HG02981 (cell line): ENCODE results near the gene INSYN2A.

ENCODE experiments used
- ATAC-seq: cut with Tn5 transposase; IDR thresholded peaks from one replicate; pipeline ENCODE4 v1.9.1; 2021; ENCODE audit warnings: mild to moderate bottlenecking, moderate library complexity; ENCODE audit not compliant: unreplicated experiment

INSYN2A gene, protein sequence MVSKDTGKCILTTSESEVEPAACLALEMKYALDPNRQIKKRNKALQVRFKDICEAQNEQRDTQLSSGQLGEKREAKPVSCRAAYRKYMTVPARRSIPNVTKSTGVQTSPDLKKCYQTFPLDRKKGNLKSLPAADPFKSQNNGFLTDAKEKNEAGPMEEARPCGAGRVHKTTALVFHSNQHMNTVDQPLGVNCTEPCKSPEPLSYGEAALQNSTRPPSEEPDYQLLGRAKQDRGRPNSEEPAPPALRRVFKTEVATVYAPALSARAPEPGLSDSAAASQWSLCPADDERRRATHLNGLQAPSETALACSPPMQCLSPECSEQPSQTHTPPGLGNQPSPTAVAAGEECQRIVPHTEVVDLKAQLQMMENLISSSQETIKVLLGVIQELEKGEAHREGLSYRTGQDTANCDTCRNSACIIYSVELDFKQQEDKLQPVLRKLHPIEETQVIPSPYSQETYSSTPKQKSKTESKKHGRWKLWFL

DNA sequence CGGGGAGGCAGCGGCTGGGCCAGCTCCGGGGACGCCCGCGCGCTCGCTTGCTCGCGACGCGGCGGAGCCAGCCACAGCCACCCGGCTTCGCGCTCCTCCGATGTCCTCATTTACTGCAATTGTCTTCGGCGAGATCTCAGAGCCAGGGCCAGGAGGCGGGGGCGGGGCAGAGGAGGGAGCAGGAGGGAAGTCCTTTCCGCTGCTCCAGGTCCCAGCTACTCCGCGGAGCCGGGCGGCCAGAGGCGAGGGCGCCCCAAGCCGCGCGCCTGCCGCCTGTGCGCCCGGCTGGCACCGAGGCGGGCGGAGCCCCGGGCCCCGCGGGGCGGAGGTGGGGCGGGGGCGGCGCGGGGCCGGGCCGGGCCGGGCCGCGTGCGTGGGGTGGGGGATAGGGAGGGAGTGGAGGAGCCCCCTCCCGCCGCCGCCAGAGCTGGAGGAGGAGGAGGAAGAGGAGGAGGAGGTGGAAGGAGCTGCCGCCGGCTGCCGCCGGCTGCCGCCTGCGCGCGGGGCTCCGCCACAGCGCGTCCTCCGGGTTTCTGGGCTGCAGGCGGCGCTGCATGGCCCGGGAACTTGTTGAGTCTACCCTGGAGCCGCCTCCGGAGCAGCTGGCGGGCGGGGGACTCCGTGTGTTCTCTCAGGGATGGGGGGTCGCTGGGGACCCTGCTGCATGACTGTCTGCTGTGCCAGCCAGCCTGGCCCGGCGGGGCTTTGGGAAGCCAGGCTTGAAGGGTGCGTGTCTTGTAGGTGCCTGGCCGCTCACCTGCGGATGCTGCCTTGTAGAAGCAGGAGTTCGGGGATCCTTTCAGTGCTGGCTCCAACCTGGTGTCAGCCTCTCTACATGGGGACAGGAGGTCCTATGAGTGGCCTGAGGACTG, at the start of gene INSYN2A:
INSYN2A (minus strand) TSS at position 310 of the 872 bp plus-strand sequence. CDS start 20,196 bp downstream, outside the sequence.
- ATAC-seq = no peak

DNA sequence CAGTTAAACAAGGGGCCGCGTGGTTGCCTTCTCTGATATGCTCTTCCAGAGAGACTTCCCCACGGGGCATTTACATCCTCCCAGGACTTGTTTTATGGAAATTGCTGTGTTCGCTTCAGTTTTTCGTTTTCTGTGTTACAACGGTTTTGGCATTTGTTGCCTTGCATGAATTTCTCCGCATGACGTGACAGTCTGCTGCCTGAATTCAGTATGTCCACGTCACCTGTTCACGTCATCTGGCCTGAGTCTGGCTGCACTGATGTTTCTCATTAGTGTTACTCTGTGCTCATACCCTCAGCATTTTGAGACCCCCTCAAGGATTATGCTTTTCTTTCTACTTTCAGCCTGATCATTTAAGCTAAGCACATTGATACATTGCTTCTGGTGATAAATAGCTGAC, 49.1 kb upstream of the INSYN2A start:
- ATAC-seq = no peak

DNA sequence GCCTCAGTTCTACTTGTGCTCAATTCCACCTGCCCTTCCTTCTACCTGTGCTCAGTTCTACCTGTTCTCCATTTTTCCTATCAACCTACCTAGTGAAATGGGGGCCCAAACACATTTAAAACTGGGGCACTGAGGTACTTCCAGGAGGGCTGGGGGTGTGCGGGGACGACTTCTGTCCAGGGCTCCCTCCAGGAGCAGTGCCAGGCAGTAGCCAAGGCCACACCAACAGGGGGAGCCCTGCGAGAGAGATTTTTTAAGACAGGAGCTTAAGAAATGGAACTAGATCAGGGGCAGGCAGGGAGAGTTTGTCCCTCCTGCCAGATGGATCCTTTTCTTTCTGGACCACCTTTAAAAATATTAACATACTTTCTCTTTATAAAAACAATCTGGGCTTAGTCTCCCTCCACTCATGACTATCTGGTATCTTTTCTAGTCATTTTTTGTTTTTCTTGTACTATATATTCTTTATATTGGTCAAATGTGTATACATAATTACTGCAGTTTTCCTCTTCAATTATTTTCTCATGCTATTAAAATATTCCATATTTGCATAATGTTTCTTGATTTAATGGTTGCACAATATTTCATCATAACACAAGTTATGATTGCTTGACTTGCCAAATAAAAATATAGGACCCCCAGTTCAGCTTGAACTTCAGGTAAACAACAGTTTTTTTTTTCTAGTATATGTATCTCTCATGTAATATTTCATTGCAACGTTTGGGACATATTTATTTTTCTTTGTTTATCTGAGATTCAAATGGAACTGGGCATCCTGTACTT, 47.3 kb upstream of the INSYN2A start:
- no peak for ATAC-seq

DNA sequence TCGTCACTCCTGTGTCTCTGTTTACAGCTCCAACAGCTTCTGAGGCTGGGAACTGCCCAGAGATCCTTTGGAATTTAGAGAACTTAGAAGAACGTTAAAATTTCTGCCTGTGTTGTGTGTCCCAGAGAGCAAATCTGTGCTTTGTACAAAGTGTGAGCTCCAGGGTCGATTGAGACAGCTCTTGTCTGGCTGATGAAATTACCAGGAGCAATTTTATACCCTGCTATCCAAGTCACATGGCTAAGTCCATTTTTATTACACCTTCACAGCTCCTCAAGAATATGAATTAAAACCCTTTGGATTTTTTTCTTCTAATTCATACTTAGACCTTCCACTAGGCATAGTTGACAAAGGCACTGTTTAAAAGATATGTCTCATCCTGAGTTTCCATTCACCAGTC, 46.5 kb upstream of the INSYN2A start:
- no peak for ATAC-seq

DNA sequence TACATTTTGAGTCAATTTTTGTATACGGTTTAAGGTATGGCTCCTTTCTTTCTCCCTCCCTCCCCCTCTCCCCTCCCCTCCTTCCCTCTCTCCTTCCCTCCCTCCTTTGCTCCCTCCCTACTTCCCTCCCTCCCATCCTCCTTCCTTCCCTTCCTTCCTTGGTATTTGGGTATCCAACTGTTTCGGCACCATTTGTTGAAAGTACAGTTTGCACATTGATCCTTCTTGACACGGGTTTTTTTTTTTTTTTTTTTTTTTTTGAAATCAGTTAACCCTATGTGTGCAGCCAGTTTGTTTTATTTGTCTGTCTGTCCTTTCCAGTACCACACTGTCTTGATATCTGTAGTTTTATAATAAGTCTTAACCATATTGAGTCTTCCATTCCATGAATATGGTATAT, 39.9 kb upstream of the INSYN2A start:
- ATAC-seq = no peak

DNA sequence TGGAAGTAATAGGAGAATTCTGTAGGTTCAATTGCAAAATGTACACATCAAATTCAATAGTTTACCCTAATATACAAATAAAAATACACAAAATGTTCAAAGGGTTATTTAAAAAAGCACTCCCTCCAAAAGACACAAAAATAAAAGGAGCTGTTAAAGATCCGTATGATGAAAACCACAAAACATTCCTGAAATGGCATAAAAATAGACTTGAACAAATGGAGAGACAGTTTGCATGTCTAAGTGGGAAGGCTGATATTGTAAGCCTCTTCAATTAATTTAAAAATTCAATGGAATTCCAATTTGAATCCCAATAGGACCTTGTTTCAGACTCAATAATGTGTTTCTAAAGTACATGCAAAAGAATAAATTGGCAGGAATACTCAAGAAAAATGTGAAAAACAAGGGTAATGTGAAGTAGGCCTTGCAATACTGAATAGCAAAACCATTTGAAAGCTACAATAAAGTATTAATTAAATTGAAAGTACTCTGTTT, 38.0 kb upstream of the INSYN2A start:
- no peak for ATAC-seq

DNA sequence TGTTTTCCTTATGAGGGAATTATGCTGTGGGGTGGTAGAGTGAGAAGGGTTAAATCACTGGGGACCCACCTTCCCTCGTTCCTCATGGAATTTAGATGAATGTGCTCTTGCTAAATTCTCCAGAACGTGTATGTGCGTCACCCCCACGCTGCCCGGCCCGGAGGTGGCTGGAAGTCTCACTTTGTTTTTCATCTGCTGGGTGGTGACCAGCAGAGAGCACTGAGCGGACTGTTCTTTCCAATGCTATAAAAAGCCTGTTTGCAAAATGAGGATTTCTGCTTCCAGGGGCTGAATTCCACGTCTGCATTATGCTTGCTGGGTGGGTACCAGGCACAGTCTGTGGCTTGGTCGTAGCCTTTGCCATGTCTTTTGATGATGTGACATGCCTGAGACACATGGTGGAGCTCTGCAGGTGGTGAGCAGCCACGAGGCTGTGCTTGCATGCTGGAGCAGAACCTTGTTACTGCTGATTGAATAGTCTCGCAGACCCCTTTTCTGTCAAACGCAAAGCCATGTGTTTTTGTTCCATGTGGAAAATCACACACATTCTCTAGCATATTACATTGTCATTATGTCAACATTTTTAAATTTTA, 31.9 kb upstream of the INSYN2A start:
- ATAC-seq = no peak

DNA sequence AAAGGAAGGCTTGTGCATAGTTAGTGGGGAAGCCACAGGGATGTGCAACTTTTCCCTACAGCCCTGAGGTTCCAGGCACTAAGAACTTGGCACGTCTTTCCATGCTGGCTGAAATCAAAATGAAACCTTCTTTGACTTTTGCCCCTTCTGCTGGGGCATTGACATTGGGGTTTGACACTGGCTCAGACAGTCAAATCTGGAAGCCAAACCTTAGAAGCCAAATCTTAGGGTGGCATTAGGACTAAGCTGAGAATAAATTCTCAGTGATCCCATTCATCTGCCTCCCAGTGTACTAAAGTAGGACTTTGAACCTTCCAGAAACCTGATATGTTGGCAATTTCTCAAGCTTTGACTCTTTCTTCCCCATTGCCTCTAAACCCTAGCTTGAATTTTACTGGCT, 31.3 kb upstream of the INSYN2A start:
- ATAC-seq = no peak

DNA sequence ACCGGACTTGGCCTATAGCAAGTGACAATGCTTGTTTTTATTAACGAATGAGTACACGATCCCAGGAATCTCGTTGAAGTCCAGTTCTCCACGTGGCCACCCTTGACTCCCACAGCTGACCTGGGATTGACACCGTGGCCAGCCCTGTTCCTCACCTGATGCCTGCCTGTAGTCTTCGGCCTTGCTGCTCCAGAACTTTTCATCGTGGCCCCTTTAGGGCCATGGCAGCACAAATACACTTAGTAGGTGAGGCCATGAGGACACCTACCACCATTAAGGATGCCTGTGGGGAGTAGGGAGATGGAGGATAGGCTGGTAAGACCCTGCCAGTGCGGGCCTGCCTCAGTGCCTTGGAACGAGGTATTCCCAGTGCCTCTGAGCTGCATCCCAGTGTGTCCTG, 30.6 kb upstream of the INSYN2A start:
- no peak for ATAC-seq

DNA sequence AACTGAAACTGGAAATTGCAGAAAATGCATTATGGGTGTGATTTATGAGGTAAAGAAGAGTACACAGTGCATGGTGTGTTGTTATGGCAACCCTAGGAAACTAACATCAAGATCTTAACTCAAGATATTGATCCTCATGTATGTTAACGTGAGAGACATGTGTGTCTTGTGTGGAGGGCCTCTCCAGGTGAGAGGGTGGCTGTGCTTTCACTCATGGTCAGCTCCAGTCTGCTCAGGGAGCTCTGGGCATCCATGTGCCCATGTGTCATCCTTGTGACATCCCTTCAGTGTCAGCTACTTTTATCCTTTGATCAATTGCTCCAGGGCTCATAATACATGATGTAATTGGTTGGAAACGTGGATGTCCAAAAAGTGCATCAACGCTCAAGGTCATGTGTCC, 24.9 kb upstream of the INSYN2A start:
- ATAC-seq = no peak

DNA sequence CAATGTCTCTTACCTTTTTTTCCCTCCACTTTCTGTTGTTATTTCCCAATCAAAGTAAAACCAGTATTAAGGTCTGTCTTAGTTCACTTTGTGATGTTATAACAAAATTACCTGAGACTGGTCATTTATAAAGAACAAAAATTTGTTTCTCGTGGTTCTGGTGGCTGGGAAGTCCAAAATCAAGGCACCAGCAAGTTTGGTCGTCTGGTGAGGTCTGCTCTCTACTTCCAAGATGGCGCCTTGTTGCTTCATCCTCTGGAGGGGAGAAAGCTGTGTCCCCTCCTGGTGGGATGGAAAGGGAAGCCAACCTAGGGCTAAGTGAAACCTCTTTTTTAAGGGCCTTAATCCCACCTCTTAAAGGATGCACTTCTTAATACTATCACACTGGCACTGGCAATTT, 22.3 kb upstream of the INSYN2A start:
- no peak for ATAC-seq

DNA sequence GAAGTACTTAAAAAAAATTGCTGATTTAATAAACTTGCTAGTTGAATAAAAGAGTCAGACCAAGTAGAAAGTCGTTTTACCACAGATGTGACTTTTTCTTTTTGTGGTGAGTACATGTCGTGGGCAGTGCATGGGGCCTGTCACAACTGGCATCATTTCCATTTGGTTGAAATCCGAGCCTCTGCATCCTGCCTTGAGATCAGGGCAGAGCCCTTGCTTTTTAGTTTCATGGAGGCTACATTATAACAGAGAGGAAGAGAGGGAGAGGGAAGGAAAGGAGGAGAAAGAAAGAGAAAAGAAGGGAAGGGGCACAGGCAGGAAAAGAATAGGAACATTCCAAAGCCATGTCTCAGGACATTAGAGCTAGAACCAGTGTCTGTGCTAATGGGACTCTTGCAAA, 20.4 kb upstream of the INSYN2A start:
- no peak for ATAC-seq

DNA sequence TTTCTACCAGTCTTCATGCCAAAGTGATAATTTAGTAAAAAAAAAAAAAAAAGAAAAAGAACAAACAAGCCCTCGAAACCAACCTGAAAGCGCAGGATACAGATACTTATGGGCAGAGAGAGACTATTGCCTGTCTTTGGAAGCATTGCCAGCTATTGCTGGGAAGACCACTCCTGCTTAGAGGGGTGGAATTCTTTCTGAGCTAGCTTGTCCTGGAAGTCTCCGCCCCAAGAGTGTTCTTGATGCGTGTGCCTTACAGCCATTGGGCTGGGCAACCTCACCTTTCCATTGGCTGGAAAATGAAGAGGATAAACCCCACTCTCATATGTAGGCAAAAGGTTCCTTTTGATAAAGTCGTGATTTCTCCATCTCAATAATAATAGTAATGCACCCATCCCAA, 19.9 kb upstream of the INSYN2A start:
- no peak for ATAC-seq

DNA sequence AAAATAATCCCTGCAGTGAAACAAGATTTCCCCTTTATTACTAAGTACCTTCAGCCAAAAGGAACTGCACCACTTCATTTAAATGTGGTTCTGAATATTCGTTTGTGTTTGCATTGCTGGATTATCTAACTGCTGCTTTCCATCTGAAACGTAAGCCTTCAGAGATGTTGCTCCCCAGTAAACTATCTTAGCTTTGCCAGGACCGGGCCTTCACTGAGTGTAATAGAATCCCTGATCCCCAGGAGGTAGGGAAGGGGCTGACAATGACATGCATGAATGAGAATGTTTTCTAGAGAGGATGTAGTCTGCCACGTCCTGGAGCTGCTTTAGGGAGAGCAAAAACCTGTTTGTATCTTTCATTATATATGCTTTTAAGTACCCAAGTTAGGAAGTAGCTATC, 19.5 kb upstream of the INSYN2A start:
- no peak for ATAC-seq

DNA sequence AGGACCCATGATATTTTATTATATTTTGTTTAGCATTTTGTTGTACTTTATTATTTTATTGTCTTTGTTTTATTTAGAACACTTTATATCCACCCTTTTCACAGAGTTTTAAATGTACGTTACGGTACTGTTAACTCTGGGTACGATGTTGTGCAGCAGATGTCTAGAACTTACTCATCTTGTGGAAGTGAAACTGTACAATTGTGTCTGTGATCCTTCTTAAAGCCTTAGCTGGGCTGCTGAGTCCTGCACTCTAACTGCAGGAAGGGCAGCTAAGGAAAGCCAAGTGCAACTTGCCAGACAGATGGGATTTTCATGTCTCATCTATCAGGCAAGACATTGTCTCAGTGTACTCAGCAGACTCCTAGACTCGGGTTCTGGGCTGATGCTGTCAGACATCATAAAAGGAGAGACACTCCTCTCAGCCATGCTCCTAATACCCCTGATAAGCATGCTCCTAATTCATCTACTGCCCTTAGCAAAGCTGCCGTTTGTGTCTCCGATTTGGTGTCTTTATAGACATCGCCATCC, 14.6 kb upstream of the INSYN2A start:
- ATAC-seq = no peak

DNA sequence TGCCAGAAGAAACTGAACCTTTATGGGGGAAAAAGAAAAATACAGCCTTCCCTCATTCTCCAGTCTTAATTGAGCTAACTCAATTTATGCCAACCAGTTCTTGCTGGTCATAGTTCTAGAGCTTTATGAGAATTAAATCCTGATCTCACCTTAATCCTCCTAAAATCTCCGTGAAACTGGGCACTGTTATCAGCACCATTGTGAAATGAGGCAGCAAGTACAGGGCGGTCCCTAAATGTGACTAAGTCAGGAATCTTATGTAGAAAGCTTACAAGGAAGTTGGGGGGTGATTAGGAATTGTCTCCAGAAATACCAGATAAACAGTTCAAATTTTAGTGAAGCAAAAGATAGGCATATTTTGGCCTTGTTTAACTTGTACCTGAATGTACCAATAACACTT, 10.7 kb upstream of the INSYN2A start:
- ATAC-seq = no peak

DNA sequence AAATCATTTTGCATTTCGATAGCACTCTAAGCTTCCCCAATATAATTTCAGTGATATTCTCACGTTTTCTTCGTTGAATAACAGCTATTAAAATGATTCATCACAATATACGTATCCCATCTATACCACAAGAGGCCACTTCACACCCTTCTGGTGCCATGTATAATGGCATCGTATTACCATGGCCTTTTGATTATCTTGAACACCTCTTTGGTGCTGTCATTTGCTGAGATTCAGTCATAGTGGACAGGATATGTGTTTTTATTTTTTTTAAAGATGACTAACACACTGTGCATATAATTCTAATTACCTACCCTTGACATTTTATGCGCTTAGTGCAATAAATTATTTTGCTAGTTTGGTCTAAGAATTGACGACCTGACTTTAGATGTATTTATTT, 6.7 kb upstream of the INSYN2A start:
- ATAC-seq = no peak

DNA sequence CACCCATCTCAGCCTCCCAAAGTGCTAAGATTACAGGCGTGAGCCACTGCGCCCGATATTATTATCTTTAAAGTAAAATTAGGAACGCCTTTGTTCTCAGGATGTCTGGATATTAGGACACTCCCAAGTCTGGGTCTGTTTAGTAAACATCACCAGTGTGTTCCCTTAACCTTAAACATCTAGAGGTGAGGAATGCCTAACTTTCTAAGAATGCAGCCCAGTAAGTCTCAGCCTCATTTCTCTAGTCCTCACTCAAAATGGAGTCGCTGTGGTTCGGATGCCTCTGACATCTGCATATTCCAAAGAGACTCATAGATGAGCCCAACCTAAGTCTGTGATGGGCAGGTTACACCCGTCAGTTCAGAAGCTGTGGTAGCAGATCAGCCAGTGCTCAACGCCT, 4.3 kb upstream of the INSYN2A start:
- ATAC-seq = no peak

DNA sequence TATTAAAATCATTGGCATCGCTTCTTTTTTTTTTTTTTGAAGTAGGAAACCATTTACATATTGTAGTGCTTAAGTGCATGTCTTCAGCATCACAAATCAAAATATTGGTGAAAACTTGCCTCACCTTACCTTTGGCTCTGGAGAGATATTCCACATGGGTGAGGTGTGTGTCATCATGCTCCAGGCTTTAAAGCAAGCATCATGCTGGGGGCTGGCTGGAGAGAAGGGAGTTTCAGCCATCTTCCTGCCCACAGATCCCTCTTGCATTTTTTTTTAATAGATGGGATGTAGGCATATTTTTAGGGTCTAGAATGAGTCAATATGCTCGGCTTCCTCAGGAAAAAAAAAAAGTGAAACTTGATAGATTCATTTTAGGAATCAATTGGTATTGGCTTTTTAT, 2.3 kb upstream of the INSYN2A start:
- ATAC-seq = no peak

DNA sequence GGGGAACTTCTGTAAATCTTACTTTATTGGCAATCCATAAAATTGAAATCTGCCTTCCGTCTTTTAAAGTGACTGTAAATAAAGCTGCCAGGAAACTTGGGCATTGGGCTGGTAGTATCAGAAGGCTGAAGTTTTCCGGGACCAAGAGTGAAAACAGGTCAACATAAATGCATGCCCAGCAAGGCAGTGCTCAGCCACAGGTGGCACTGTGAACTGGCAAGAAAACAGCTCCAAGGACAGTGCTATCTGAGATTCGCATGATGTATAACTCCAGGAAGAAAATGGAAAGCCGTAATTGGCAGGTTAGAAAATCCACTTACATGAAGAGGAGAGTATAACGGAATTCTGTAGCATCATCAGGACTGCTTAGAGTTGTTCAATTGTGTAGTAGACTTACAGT, 1.9 kb upstream of the INSYN2A start:
- no peak for ATAC-seq

DNA sequence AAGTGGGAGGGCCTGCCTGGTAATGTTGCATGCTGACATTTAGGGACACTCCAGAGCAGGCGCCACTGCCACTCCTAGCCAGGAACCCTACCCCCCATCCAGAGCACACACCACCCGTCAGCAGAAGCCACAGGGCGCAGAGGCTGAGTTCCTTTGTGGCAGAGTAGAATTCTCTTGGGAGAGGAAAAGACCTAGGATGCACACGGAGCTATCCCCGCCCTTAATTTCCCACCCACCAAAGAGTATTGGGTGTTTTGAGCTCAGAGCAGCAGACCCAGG, 702 bp upstream of the INSYN2A start:
- ATAC-seq = no peak
